ENCODE measurements around the gene CNTN5.
"Not testable (repeated sequence)": the region's sequence is repeated elsewhere in the genome, so short reads cannot be mapped to it uniquely, and the experiment has no call there.

CNTN5 gene

DNA sequence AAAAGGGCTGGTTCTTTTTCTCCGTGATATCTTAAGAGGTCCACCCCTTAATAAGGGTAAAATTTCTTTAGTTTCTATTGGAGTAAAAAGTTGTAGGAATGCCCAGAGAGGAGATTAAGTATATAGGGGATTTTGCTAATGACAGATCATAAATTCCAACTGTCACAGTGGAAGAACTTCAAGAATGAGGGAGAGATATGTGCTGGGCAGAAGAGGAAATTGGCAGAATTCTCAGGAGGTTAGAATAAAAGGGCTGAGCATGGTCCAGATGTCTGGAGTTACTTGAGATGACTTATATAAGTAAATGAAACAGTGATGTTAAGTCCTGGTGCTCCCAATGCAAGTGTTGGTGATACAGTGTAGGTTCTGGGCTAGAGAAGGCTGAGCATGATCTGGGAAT lies 1248.8 kb downstream of the CNTN5 start:
- no peaks in the 10 kb centered on the region for H3K36me3 ChIP-seq (replicated peaks)
- DNase-seq: no peak
- H3K4me3 ChIP-seq (ENCODE audit: low read depth, low read length): no peak overlapping the region
- in situ Hi-C loops (cut with HindIII; ENCODE audit: low pct_ligation_motif_present, low sequenced_read_pairs): no loop called here
- no peaks in the 10 kb centered on the region for H3K27me3 ChIP-seq (replicated peaks)
- no peak overlapping the region for H3K27ac ChIP-seq
- TF ChIP-seq, protein P1, sequence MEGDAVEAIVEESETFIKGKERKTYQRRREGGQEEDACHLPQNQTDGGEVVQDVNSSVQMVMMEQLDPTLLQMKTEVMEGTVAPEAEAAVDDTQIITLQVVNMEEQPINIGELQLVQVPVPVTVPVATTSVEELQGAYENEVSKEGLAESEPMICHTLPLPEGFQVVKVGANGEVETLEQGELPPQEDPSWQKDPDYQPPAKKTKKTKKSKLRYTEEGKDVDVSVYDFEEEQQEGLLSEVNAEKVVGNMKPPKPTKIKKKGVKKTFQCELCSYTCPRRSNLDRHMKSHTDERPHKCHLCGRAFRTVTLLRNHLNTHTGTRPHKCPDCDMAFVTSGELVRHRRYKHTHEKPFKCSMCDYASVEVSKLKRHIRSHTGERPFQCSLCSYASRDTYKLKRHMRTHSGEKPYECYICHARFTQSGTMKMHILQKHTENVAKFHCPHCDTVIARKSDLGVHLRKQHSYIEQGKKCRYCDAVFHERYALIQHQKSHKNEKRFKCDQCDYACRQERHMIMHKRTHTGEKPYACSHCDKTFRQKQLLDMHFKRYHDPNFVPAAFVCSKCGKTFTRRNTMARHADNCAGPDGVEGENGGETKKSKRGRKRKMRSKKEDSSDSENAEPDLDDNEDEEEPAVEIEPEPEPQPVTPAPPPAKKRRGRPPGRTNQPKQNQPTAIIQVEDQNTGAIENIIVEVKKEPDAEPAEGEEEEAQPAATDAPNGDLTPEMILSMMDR (IDR thresholded peaks at IDR 0.05; ENCODE audit: low read depth, low read length, missing control alignments): no peak

DNA sequence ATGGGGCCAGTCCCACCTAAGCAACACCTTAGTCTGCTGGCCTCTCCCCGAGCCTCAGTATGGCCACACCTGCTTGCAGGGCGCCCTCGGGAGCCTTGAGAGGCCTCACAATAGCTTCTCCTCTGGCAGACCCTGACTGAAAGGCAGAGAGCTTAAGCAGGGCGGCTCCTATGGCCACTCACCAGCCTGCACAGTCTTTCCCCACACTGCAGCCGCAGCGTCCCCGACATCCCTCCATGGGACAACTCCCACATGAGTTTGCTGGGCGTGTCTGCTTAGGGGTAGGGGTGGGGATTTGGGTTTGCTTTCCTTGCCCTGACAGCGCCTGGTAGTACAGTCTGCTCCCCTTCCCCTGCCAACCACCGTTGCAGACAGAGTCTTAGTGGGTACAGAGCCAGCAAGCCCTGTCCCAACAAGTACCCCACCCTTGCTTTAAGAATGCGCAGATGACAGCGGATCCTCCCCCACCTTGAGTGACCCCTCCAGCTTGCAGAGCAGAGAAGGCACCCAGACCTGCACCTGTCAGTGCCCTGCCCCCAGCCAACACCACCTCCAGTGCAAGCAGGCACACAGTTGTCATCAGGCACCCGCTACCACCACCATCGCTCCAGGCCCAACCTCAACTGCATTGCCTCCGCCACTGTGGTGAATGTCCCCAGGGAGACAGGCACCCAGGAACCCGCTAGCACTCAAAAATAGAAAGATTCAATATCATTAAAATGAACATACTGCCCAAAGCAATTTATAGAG lies 1252.5 kb downstream of the CNTN5 start:
- in situ Hi-C loops (cut with HindIII; ENCODE audit: low pct_ligation_motif_present, low sequenced_read_pairs): no loop called here
- TF ChIP-seq, protein P1 (IDR thresholded peaks at IDR 0.05; ENCODE audit: low read depth, low read length, missing control alignments): no peak
- no peak for DNase-seq
- no peak overlapping the region for H3K4me3 ChIP-seq (ENCODE audit: low read depth, low read length)
- H3K27ac ChIP-seq: no peak overlapping the region
- H3K36me3 ChIP-seq (replicated peaks): no peaks in the 10 kb centered on the region
- no peaks in the 10 kb centered on the region for H3K27me3 ChIP-seq (replicated peaks)

DNA sequence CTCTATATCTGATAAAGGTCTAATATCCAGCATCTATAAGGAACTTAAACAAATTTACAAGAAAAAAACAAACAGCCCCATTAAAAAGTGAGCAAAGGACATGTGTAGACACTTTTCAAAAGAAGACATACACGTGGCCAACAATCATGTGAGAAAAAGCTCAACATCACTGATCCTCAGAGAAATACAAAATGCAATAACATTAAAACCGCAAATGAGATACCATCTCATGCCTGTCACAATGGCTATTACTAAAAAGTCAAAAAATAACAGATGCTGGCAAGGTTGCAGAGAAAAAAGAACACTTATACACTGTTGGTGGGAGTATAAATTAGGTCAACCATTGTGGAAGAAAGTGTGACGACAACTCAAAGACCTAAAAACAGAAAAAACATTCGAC lies 1253.7 kb downstream of the CNTN5 start:
- H3K27me3 ChIP-seq (replicated peaks); H3K27ac ChIP-seq; H3K4me3 ChIP-seq (ENCODE audit: low read depth, low read length); DNase-seq; H3K36me3 ChIP-seq (replicated peaks); in situ Hi-C loops (cut with HindIII; ENCODE audit: low pct_ligation_motif_present, low sequenced_read_pairs): not testable (repeated sequence)

DNA sequence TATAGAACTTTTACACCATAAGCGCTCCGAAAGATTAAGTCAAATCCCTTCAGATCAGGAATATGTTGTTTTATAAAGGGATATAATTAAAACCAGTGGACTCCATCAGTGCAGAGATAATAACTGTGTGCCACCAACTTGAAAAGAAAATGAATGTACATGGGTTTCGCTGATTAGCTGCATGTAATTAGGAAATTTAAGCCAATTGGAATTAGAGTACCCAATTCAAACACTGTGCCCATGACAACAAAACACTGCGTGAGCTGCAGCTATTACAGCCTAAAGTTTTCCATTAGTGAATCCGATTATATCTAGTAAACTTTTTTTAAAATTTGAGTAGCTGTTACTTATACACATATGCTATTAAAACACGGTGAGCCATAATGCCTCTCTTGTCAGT lies 1274.0 kb downstream of the CNTN5 start:
- H3K27ac ChIP-seq: no peak overlapping the region
- no peaks in the 10 kb centered on the region for H3K36me3 ChIP-seq (replicated peaks)
- H3K27me3 ChIP-seq (replicated peaks): no peaks in the 10 kb centered on the region
- in situ Hi-C loops (cut with HindIII; ENCODE audit: low pct_ligation_motif_present, low sequenced_read_pairs): no loop called here
- DNase-seq: no peak
- TF ChIP-seq, protein P1 (IDR thresholded peaks at IDR 0.05; ENCODE audit: low read depth, low read length, missing control alignments): no peak
- no peak overlapping the region for H3K4me3 ChIP-seq (ENCODE audit: low read depth, low read length)

DNA sequence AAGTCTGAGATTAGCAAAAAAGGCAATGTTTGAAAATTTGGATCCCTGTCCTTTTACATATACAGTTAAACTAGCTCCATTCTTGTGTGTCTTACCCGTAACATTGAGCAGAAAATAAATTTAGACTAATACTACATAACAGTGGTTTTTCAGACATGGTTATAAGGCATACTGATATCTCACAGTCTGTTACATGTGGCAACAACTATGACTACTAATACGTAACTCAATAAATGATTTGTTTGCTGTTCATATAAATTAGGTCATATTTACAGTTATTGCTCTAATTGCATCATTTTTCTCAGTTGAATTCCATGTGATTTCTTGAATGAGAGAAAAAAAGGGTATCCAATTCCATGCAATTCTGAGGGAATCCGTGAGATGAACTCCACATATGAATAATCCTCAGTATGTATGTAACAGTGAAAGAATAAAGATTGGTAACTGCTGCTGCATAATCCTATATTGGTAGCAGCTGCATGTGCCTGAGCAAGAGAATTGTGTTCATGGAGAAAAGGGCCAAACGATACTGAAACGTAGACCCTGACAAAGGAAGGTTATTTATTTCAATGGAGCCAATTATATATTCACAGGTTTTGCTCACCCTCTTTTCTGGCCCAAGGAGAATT lies 1275.4 kb downstream of the CNTN5 start:
- H3K4me3 ChIP-seq (ENCODE audit: low read depth, low read length): no peak overlapping the region
- in situ Hi-C loops (cut with HindIII; ENCODE audit: low pct_ligation_motif_present, low sequenced_read_pairs): no loop called here
- no peaks in the 10 kb centered on the region for H3K36me3 ChIP-seq (replicated peaks)
- DNase-seq: no peak
- no peaks in the 10 kb centered on the region for H3K27me3 ChIP-seq (replicated peaks)
- H3K27ac ChIP-seq: no peak overlapping the region
- TF ChIP-seq, protein P1 (IDR thresholded peaks at IDR 0.05; ENCODE audit: low read depth, low read length, missing control alignments): no peak

DNA sequence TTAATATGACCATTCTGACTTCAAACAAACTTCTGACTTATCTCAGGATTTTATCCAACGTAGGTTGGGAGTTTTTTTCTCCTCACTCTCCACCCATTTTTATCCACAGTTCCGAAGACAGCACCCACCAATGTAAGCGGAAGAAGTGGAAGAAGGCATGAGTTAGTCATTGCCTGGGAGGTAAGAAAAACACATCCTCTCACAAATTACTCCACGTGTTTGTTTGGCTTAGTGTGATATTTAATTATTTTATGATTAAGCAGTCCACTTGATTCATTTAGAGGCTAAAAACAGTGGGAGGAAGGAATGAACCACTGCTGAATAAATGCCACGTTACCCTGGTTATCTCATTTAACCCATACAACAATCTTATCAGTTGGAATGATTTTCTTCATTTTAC lies 1276.8 kb downstream of the CNTN5 start:
- Histone ChIP-seq H3K36me3 (replicated peaks) (no peaks in the 10 kb centered on the region), H3K27me3 (replicated peaks) (no peaks in the 10 kb centered on the region), H3K4me3 (ENCODE audit: low read depth, low read length) (no peak overlapping the region), H3K27ac (no peak overlapping the region)
- peak; percentile 1 for DNase-seq
- TF ChIP-seq, protein P1 (IDR thresholded peaks at IDR 0.05; ENCODE audit: low read depth, low read length, missing control alignments): no peak
- in situ Hi-C loops (cut with HindIII; ENCODE audit: low pct_ligation_motif_present, low sequenced_read_pairs): no loop called here
